GM19239 (cell line): Measurements from ENCODE around the gene CBX6.

Source experiments
- DNase-seq: peaks from one replicate; pipeline ENCODE4 v3.0.0; 2011; ENCODE audit warnings: low spot score; ENCODE audit not compliant: insufficient read length
- FAIRE-seq: peaks from 2 replicates; lab custom pipeline; 2011; peaks lifted over from hg19 to GRCh38; lab: Jason Lieb, UNC

The CBX6 gene

GRCh38 chr22:38826801-38827200 is 45.2 kb downstream of the CBX6 start:
- no peak for FAIRE-seq
- DNase-seq, result no peak

- no peak for DNase-seq
- FAIRE-seq, result no peak
These were observed 45.6 kb downstream of the CBX6 start for GRCh38 chr22:38826386-38826785.

GRCh38 chr22:38824585-38824984 is 47.4 kb downstream of the CBX6 start:
- DNase-seq (no peak), FAIRE-seq (no peak)

GRCh38 chr22:38823637-38824036 is 48.4 kb downstream of the CBX6 start:
- DNase-seq, result no peak
- FAIRE-seq, result no peak

- FAIRE-seq (no peak), DNase-seq (no peak)
These were observed 48.9 kb downstream of the CBX6 start for GRCh38 chr22:38823076-38823475.

GRCh38 chr22:38820020-38820419 is 52.0 kb downstream of the CBX6 start:
- no peak for DNase-seq

GRCh38 chr22:38819387-38819940 is 52.6 kb downstream of the CBX6 start:
- no peak for FAIRE-seq
- DNase-seq, result no peak

More at GRCh38 chr22:38820020-38820419, 52.0 kb downstream of the CBX6 start:
- no peak for FAIRE-seq

- DNase-seq, result no peak
- no peak for FAIRE-seq
These were observed 54.8 kb downstream of the CBX6 start for GRCh38 chr22:38817196-38817595.

GRCh38 chr22:38815842-38816241 is 56.2 kb downstream of the CBX6 start:
- FAIRE-seq, result no peak
- DNase-seq, result no peak
